ENCODE data around the gene MSI2.

The MSI2 gene

DNA sequence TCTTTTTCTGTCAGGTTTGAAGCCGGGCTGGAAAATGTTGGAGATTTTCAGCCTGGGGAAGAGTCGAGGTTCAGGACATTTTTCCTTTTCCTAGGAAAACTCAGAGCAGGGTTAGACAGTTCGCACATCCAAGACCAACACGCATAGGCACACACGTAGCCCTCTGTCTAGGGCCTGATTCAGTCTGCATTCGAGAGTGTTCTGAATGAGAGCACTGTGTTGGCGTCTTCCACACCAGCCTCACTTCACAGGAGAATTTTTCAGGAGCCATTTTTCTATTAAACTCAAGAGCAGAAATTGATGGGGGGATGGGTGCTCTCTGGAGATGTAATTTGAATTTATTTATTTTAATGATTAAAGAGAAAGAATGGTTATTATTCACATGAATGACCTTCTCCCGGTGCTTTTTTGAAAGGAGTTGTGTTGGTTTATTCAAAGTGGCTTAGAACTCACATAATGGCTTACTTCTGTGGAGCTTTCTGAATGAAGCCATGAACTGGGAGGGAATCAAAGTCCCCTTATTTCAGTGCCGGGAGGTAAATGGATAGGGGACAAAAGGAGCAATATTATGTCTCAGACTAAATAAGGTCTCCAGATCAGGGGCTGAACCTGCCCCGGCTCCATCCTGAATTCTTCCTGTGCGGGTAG lies 294.5 kb downstream of the MSI2 start:
- no peak for DNase-seq (ENCODE audit: low read depth in 1 of 2, low spot score in 1 of 2)

DNA sequence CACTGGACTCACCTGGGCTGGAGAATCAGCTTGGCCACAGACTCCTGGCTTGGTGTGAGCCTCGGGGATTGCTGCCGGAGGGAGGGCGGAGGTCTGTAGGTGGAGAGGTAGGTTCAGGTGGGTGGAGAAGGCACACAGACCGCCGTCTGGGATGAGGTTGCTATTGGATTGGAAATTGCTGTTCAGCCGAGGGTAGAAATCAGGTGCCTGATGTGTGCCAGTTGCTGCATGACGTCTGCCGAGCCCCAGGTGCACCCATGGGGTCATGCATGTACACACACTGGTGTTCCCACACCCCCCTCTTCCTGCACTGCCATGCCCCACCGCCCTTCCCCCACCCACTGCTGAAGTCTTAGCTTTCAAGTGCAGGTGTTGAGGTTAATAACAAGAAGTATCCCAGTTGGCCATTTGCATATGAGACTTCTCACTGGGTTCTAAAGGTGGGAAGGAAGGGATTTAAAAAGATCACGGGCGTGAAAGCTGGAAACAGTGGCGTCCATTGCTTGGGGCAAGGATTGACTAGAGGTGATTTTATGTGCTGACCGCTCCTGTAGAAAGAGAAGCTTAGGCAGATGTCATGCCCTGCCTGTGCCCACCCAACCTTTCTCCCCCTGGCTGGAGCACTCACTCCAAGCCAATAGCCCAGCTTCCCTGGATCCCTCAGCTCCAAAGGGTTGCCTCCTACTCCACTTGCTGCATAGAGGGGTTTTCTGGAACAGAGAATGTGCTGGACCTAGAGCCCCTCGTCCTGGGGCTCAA lies 295.2 kb downstream of the MSI2 start:
- no peak for DNase-seq (ENCODE audit: low read depth in 1 of 2, low spot score in 1 of 2)

- no peak for DNase-seq (ENCODE audit: low read depth in 1 of 2, low spot score in 1 of 2)
Measured at GRCh38 chr17:57552114-57552624, 295.8 kb downstream of the MSI2 start.

DNA sequence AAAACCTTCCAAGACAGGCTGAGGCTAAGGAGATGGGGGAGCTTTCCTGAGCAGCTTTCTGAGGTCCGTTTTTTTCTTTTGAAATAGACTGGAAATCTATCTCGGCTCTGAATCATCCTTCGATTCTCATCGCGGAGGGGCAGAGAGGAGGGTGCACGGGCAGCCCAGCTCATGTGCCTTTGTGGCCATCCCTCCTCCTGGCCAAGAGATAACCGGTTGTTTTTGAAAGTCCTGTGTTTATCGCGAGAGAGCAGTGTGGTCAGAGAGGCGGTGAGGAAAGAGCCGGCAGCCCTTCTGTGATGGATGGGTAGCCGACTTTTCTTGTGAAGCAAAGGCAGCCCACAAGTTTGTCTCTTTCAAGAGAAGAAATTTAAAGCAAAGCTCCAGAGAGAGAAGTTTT lies 297.2 kb downstream of the MSI2 start:
- DNase-seq (ENCODE audit: low read depth in 1 of 2, low spot score in 1 of 2) = no peak

GRCh38 chr17:57553991-57554825 lies 297.9 kb downstream of the MSI2 start:
- DNase-seq (ENCODE audit: low read depth in 1 of 2, low spot score in 1 of 2) = no peak

DNA sequence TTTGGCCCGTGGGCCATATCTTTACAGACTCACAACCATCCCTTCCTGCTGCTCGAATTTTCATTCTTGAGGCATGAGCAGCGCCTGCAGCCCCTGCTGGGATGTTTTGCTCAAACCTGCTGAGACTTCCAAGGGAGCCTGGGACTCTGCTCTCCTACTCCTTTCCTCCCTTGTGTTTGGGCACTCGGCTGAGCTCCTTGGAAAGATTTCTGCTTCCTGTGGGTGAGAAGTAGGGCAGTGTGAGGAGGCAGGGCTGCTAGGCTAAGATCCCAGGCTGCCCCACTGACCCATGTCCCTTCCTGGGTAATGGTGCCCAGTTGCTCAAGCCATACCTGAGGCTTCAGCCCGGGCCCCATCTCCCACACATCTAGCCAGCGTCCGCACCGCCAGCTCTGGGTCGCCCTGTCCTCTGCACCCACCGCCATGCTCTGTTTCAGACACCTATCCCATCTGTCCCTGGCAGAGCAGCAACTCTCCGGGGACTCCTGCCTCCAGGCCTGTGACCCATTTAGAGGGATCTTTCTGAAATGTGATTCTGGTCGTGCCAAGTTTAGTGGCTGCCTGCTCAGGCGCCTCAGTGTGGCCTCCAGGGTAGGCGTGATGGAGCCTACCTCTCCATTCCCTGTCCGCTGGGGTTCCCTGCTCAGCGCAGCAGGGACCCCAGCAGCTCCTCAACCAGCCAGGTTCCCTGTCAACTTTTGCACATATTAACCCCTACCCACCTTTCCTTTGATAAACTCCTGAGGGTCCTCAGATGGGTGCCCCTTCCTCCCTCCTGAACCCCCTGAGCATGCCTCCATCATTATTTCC lies 298.7 kb downstream of the MSI2 start:
- no peak for DNase-seq (ENCODE audit: low read depth in 1 of 2, low spot score in 1 of 2)

- no peak for DNase-seq (ENCODE audit: low read depth in 1 of 2, low spot score in 1 of 2)
Measured at GRCh38 chr17:57555636-57556175, 299.4 kb downstream of the MSI2 start.

DNA sequence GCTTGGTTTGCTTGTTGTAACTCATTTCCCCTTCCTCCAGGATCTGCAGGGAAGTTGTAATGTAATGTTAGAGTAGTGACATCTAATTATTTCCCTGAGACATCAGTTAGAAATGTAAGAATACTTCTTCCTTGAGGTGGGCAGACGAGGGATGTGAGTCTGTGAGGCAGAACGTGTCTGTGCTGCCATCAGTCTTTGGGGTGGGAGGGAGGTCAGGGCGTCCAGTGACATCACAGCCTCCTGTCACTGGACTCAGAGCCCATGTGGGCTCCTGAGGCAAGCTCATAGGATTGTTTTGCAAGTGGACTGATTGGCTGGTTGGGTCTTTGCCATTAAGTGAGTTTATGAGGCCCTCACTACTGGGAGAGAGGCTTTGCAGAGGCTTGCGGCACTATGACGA lies 300.0 kb downstream of the MSI2 start:
- no peak for DNase-seq (ENCODE audit: low read depth in 1 of 2, low spot score in 1 of 2)

DNA sequence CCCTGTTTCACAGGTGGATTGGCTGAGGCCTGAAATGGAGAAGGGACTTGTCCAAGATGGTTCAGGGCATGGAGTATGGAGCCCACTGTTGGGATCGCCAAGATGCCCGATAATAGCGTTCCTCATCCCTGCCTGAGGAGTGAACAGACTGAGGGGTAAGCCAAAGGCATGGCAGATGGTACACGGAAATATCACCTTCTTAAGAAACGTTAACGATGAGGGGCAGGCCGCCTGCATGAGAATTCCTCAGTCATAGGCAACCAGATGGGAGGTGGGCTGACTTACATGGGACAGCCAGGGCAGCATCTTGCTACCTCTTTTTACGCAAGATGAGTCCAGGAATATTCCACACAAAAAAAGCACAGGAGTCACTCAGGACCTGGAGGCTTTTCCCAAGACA lies 300.7 kb downstream of the MSI2 start:
- DNase-seq (ENCODE audit: low read depth in 1 of 2, low spot score in 1 of 2) = no peak

- no peak for DNase-seq (ENCODE audit: low read depth in 1 of 2, low spot score in 1 of 2)
Measured at GRCh38 chr17:57557416-57557815, 301.1 kb downstream of the MSI2 start.

DNA sequence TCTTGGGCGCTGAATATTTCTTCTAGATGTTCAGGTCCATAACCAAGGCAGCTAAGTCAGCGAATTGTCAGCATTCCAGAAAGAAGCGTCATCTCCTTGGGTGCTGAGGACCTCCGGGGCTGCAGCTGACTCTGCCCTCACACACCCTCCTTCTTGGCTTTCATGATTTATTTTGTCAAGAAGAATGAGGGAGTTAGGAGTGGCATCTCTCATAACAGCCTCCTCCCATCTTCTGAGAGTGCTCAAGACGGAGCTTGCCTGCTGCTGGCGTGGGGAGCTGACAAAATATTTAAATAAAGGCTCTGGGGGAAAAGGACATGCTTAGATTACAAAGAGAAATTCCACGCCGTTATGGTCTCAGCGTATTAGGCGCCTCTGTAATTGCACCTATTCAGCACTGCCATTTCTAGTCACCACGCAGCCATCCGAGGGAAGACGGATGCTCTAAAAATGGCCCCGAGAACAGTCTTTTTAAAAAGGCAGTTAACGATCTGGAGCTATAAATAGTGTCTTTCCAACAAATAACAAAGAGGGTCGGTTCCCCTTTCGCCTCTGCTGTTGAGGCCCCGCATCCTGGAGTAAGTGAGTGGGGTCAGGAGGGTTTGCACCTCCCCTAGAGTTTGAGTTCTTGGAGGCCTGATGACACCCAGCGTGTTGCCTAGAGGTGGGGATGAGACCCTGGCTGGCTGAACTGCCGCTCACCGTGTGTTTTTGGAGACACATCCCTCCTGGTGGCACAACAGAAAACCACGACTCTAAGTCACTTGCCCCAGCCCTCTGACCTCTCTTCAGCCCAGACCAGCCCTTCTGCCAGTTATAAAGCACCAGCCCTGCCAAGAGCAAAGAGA lies 301.7 kb downstream of the MSI2 start:
- DNase-seq (ENCODE audit: low read depth in 1 of 2, low spot score in 1 of 2) = no peak

GRCh38 chr17:57559226-57559625 lies 302.9 kb downstream of the MSI2 start:
- DNase-seq (ENCODE audit: low read depth in 1 of 2, low spot score in 1 of 2) = no peak

- no peak for DNase-seq (ENCODE audit: low read depth in 1 of 2, low spot score in 1 of 2)
Measured at GRCh38 chr17:57559634-57560318, 303.5 kb downstream of the MSI2 start.

GRCh38 chr17:57560319-57560705 lies 304.0 kb downstream of the MSI2 start:
- no peak for DNase-seq (ENCODE audit: low read depth in 1 of 2, low spot score in 1 of 2)

DNA sequence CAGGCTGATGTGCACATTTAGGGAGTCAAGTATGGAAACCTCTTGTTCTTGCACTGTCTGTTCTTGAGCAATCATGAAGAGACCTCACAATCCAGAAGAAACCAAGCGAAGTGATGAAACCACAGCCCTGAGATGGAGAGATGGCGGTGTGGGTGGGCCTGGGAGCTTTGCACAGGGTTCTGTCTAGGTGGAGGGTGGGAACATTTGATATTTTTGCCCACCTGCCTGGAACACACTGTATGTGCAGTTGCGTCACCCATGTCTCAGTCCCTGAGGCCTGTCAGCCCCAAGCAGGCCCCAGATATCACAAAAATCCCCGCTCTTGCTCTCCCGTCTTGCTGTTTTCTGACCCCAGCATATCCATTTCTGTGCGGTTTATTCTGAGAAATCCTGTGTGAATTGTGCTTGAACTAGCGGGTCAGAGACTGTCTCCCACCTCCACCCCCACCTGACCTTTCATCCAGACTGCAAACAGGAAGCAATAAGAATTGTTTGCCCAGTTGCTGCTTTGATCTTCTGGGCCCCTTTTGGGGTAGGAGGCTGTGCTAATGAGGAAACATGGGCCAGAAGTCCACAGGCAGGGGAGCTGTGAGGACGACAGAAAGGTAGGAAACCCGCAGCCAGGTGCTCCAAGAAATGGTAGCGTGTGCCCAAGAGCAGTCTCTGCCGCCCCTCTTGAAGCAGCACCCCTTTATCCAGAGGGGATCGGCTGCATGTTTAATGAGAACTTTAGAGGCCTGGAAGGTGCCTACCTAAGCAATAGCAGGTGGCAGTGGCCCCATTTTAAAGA lies 304.9 kb downstream of the MSI2 start:
- no peak for DNase-seq (ENCODE audit: low read depth in 1 of 2, low spot score in 1 of 2)

- DNase-seq (ENCODE audit: low read depth in 1 of 2, low spot score in 1 of 2) = no peak
Measured at GRCh38 chr17:57562184-57562698, 305.9 kb downstream of the MSI2 start.

DNA sequence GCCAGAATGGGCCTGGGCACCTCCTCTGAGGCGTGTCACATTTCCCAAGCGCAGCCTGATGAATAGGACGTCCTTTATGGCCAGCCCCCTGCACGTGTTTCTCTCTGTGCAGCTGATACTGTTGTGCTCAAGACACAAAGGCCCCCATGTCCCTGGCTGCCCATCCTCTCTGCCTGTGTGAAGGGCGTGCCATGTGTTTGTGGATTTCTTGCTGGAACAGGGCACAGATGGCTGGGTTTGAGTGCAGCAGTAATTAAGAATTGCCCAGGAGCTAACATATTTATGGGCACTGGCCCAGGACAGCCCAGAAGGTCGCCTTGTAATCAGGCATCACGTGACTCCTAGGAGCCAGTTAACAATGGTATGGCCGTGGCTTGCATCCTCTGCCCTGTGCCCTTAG lies 307.6 kb downstream of the MSI2 start:
- DNase-seq (ENCODE audit: low read depth in 1 of 2, low spot score in 1 of 2) = no peak

DNA sequence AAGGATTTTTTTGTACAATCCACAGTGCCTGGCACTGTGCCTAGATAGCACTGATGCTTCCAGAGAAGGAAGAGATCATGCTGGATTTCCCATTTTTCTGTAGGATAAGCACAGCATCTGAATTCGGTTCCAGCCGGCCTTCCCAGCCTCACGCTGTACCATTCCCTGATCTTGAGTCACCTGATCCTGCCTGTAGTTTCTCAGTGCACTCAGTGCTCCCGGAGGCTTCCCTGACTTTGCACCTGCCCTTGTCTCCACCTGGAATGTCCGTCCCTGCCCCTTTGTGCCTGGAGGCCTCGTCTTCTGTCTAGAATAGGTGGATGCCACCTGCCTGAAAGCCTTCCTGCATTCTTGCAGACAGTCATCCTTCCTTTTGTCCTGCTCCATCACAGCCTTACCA lies 308.9 kb downstream of the MSI2 start:
- DNase-seq (ENCODE audit: low read depth in 1 of 2, low spot score in 1 of 2) = no peak

Data from activated CD4-positive, alpha-beta T cell treated with anti-CD3 and anti-CD28 coated beads, Interleukin-2, amount 50 U/mL, for 24 hours (primary cell).